ENCODE data around the gene RAB11FIP4.

DNA sequence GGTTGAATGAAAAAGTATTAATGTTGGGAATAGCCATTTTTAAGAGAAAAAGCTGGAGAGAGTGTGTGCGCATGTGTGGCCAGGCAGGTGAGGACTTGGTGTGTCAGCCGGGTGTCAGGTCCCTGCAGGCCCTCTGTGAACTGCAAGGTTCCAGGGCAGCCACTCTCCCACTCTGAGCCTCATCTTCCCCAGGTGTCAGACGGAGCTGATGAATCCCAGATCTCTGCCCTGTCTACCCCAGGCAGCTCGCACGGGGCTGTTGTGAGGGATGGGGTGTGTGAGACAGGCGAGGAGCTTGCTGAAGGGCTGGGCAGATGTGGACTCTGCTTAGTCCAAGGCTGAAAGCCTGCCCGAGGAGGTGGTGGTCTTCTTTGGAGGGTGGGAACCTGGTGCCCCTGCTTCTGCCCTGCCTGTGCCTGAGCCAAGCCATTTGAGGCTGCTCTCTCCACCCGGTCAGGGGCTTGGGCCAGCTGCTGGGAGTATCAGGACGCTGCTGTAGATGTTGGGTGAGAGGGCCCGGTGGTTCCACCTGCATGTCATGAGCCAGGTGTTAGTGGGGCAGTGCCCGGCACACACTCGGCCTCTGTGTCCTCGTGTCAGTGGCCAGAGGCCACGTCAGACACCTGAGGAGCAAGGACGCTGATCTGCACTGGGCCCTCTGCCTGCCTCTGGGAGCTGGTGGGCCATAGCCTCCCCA lies 122.4 kb downstream of the RAB11FIP4 start:
- TF ChIP-seq, protein P1, sequence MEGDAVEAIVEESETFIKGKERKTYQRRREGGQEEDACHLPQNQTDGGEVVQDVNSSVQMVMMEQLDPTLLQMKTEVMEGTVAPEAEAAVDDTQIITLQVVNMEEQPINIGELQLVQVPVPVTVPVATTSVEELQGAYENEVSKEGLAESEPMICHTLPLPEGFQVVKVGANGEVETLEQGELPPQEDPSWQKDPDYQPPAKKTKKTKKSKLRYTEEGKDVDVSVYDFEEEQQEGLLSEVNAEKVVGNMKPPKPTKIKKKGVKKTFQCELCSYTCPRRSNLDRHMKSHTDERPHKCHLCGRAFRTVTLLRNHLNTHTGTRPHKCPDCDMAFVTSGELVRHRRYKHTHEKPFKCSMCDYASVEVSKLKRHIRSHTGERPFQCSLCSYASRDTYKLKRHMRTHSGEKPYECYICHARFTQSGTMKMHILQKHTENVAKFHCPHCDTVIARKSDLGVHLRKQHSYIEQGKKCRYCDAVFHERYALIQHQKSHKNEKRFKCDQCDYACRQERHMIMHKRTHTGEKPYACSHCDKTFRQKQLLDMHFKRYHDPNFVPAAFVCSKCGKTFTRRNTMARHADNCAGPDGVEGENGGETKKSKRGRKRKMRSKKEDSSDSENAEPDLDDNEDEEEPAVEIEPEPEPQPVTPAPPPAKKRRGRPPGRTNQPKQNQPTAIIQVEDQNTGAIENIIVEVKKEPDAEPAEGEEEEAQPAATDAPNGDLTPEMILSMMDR (IDR thresholded peaks at IDR 0.05): no peak
- no peak for TF ChIP-seq ZFX (IDR thresholded peaks at IDR 0.05; ENCODE audit: borderline replicate concordance)

Data from 22Rv1 (cell line).